ENCODE results near the gene CLIC3.

DNA sequence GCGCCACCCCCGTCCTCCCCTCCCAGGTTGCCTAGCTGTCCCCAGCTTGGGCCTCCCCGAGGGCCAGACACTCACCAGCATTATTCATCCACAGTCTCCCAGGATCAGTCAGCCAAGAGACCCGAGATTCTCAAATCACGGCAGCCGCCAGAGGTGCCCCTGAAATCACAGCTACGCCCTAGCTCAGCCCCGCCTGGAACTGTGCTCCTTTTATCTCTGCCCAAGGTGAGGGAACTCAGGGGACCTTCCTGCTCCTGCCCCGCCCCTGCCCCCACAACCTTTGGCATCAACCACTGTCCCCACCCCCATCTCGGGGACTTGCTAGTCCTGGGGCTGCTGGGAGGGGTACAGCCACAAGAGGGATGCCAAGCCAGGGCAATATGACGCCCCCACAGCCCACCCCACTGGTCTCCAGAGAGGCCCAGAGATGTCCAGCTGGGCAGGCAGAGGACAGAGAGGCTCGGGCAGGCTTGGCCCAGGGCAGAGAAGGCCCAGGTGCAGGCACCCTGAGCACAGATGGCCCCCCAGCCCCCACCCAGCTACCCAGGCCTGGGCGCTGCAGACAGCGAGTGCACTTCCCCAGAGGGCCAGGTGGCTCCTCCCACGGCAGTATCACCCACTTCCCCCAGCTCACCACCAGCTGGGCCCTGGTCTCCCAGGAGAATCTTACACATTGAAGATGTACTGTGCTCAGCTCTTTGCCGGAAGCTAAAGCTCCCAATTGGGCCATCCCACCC is 35.7 kb upstream of the CLIC3 start, which contains the start of gene FUT7:
- TF ChIP-seq POLR2A (IDR thresholded peaks at IDR 0.05; ENCODE audit: low read length) = no peak
- no peak for TF ChIP-seq CHD2 (IDR thresholded peaks at IDR 0.05; ENCODE audit: low read length, partially characterized antibody)
- TF ChIP-seq, protein P1, sequence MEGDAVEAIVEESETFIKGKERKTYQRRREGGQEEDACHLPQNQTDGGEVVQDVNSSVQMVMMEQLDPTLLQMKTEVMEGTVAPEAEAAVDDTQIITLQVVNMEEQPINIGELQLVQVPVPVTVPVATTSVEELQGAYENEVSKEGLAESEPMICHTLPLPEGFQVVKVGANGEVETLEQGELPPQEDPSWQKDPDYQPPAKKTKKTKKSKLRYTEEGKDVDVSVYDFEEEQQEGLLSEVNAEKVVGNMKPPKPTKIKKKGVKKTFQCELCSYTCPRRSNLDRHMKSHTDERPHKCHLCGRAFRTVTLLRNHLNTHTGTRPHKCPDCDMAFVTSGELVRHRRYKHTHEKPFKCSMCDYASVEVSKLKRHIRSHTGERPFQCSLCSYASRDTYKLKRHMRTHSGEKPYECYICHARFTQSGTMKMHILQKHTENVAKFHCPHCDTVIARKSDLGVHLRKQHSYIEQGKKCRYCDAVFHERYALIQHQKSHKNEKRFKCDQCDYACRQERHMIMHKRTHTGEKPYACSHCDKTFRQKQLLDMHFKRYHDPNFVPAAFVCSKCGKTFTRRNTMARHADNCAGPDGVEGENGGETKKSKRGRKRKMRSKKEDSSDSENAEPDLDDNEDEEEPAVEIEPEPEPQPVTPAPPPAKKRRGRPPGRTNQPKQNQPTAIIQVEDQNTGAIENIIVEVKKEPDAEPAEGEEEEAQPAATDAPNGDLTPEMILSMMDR (IDR thresholded peaks at IDR 0.05) = no peak
- TF ChIP-seq RARB (CRISPR knock-in tag; IDR thresholded peaks at IDR 0.05) = no peak
- no peak for TF ChIP-seq TP53 (CRISPR knock-in tag; IDR thresholded peaks at IDR 0.05)
- TF ChIP-seq, protein P2, sequence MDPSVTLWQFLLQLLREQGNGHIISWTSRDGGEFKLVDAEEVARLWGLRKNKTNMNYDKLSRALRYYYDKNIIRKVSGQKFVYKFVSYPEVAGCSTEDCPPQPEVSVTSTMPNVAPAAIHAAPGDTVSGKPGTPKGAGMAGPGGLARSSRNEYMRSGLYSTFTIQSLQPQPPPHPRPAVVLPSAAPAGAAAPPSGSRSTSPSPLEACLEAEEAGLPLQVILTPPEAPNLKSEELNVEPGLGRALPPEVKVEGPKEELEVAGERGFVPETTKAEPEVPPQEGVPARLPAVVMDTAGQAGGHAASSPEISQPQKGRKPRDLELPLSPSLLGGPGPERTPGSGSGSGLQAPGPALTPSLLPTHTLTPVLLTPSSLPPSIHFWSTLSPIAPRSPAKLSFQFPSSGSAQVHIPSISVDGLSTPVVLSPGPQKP (IDR thresholded peaks at IDR 0.05; ENCODE audit: low read depth, low read length) = no peak
- no peak for TF ChIP-seq EHMT2 (IDR thresholded peaks at IDR 0.05; ENCODE audit: low read depth)
- TF ChIP-seq, protein P3, sequence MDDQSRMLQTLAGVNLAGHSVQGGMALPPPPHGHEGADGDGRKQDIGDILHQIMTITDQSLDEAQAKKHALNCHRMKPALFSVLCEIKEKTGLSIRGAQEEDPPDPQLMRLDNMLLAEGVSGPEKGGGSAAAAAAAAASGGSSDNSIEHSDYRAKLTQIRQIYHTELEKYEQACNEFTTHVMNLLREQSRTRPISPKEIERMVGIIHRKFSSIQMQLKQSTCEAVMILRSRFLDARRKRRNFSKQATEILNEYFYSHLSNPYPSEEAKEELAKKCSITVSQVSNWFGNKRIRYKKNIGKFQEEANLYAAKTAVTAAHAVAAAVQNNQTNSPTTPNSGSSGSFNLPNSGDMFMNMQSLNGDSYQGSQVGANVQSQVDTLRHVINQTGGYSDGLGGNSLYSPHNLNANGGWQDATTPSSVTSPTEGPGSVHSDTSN (IDR thresholded peaks at IDR 0.05) = no peak
- TF ChIP-seq, protein P4, sequence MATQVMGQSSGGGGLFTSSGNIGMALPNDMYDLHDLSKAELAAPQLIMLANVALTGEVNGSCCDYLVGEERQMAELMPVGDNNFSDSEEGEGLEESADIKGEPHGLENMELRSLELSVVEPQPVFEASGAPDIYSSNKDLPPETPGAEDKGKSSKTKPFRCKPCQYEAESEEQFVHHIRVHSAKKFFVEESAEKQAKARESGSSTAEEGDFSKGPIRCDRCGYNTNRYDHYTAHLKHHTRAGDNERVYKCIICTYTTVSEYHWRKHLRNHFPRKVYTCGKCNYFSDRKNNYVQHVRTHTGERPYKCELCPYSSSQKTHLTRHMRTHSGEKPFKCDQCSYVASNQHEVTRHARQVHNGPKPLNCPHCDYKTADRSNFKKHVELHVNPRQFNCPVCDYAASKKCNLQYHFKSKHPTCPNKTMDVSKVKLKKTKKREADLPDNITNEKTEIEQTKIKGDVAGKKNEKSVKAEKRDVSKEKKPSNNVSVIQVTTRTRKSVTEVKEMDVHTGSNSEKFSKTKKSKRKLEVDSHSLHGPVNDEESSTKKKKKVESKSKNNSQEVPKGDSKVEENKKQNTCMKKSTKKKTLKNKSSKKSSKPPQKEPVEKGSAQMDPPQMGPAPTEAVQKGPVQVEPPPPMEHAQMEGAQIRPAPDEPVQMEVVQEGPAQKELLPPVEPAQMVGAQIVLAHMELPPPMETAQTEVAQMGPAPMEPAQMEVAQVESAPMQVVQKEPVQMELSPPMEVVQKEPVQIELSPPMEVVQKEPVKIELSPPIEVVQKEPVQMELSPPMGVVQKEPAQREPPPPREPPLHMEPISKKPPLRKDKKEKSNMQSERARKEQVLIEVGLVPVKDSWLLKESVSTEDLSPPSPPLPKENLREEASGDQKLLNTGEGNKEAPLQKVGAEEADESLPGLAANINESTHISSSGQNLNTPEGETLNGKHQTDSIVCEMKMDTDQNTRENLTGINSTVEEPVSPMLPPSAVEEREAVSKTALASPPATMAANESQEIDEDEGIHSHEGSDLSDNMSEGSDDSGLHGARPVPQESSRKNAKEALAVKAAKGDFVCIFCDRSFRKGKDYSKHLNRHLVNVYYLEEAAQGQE (IDR thresholded peaks at IDR 0.05) = no peak
- no peak for TF ChIP-seq MYC (IDR thresholded peaks at IDR 0.05; ENCODE audit: borderline replicate concordance, low read length)
- TF ChIP-seq BHLHE40 (IDR thresholded peaks at IDR 0.05; ENCODE audit: low read depth, low read length) = no peak
- no peak for TF ChIP-seq EP300 (IDR thresholded peaks at IDR 0.05)
- TF ChIP-seq PHF8 (IDR thresholded peaks at IDR 0.05; ENCODE audit: borderline replicate concordance, low read depth) = no peak
